Measurements from ENCODE around the gene TFPI.
"Not testable (repeated sequence)": the region's sequence is repeated elsewhere in the genome, so short reads cannot be mapped to it uniquely, and the experiment has no call there.

GRCh38 chr2:187556493-187556892, 2.3 kb upstream of the TFPI start:
- not testable (repeated sequence) for TF ChIP-seq CTCF (conservative IDR thresholded peaks at IDR 0.05; ENCODE audit: low read depth, low read length); EZH2phosphoT487 (IDR thresholded peaks at IDR 0.05; ENCODE audit: borderline replicate concordance, low read length)

All from PC-3 (cell line).